Trophoblast cell (in vitro differentiated cells and primary cell): Measurements from ENCODE around the gene ADCY3.

Source experiments
- DNase-seq, 2 donors: peaks; one replicate each; pipeline ENCODE4 v3.0.0-alpha.2; 2016
- H2AFZ ChIP-seq: 2 replicates; pipeline ENCODE4 v1.6.1; 2013; ENCODE audit warnings: low read length, moderate library complexity, mild to moderate bottlenecking; ENCODE audit not compliant: insufficient read depth, poor library complexity
- H2AK5ac ChIP-seq: 2 replicates; pipeline ENCODE4 v1.6.1; 2013; ENCODE audit warnings: mild to moderate bottlenecking, low read length
- H2BK120ac ChIP-seq: 2 replicates; pipeline ENCODE4 v1.6.1; 2013; ENCODE audit warnings: low read length, mild to moderate bottlenecking, moderate library complexity; ENCODE audit not compliant: insufficient read depth, poor library complexity
- H2BK12ac ChIP-seq: 2 replicates; pipeline ENCODE4 v1.6.1; 2013; ENCODE audit warnings: mild to moderate bottlenecking, low read length, moderate library complexity
- H2BK5ac ChIP-seq: 2 replicates; pipeline ENCODE4 v1.6.1; 2013; ENCODE audit warnings: low read length, low read depth, moderate library complexity, mild to moderate bottlenecking; ENCODE audit not compliant: poor library complexity
- H3K14ac ChIP-seq: 2 replicates; pipeline ENCODE4 v1.6.1; 2013; ENCODE audit warnings: mild to moderate bottlenecking, low read length
- H3K18ac ChIP-seq: 2 replicates; pipeline ENCODE4 v1.6.1; 2013; ENCODE audit warnings: mild to moderate bottlenecking, low read length
- H3K23ac ChIP-seq: 2 replicates; pipeline ENCODE4 v1.6.1; 2013; ENCODE audit warnings: low read length
- H3K27ac ChIP-seq: 2 replicates; pipeline ENCODE4 v1.5.1; 2013; ENCODE audit warnings: low read depth, mild to moderate bottlenecking, inconsistent platforms, low read length, moderate library complexity
- H3K27me3 ChIP-seq: 2 replicates; pipeline ENCODE4 v1.6.1; 2013; ENCODE audit warnings: inconsistent platforms, mild to moderate bottlenecking, low read length, moderate library complexity; ENCODE audit not compliant: insufficient read depth
- H3K36me3 ChIP-seq, 2 experiments: 1 replicate in 1 of 2; 2 replicates in 1 of 2; pipeline ENCODE4 v1.6.1; 2013; ENCODE audit warnings: low read length in 2 of 2, mild to moderate bottlenecking in 2 of 2, moderate library complexity in 1 of 2; ENCODE audit not compliant: insufficient read depth in 2 of 2, control insufficient read depth in 1 of 2
- H3K4ac ChIP-seq: 2 replicates; pipeline ENCODE4 v1.6.1; 2013; ENCODE audit warnings: low read depth, mild to moderate bottlenecking, low read length, moderate library complexity
- H3K4me1 ChIP-seq, 2 experiments: 1 replicate in 1 of 2; 2 replicates in 1 of 2; pipeline ENCODE4 v1.6.1; 2013; ENCODE audit warnings: low read length in 2 of 2, mild to moderate bottlenecking in 2 of 2, moderate library complexity in 1 of 2; ENCODE audit not compliant: insufficient read depth in 2 of 2, control insufficient read depth in 1 of 2
- H3K4me2 ChIP-seq: 2 replicates; pipeline ENCODE4 v1.6.1; 2013; ENCODE audit warnings: inconsistent platforms, mild to moderate bottlenecking, low read length, moderate library complexity
- H3K4me3 ChIP-seq: 2 replicates; pipeline ENCODE4 v1.5.1; 2013; ENCODE audit warnings: mild to moderate bottlenecking, low read depth, low read length, inconsistent platforms
- H3K79me1 ChIP-seq: one replicate; pipeline ENCODE4 v1.6.1; 2013; ENCODE audit warnings: low read length
- H3K79me2 ChIP-seq: 2 replicates; pipeline ENCODE4 v1.6.1; 2013; ENCODE audit warnings: low read length, mild to moderate bottlenecking; ENCODE audit not compliant: control insufficient read depth, insufficient read depth, poor library complexity
- H3K9ac ChIP-seq: 2 replicates; pipeline ENCODE4 v1.6.1; 2013; ENCODE audit warnings: mild to moderate bottlenecking, low read length
- H3K9me3 ChIP-seq: 2 replicates; pipeline ENCODE4 v1.6.1; 2013; ENCODE audit warnings: low read depth, mild to moderate bottlenecking, control low read depth, inconsistent platforms, low read length; ENCODE audit not compliant: insufficient read depth
- H4K12ac ChIP-seq: 2 replicates; pipeline ENCODE4 v1.6.1; 2013; ENCODE audit warnings: low read depth, mild to moderate bottlenecking, low read length, moderate library complexity
- H4K8ac ChIP-seq: 2 replicates; pipeline ENCODE4 v1.6.1; 2013; ENCODE audit warnings: low read depth, mild to moderate bottlenecking, low read length, moderate library complexity
- H4K91ac ChIP-seq: one replicate; pipeline ENCODE4 v1.6.1; 2013; ENCODE audit warnings: low read depth, mild to moderate bottlenecking, low read length, moderate library complexity
- WGBS: extraction: QIAGEN DNeasy Blood & Tissue Kit; methylation state at CpG from one replicate; pipeline ENCODE4 v1.1.7; 2013; ENCODE audit warnings: missing lambda C conversion rate; ENCODE audit not compliant: insufficient read length, insufficient coverage; ENCODE audit errors: extremely low coverage; 5-methylcytosine and 5-hydroxymethylcytosine counted together

The ADCY3 gene

GRCh38 chr2:24888177-24888576 lies 31.9 kb downstream of the ADCY3 start:
- no peaks in the 10 kb centered on the region for H3K4me1 ChIP-seq
- H3K79me1 ChIP-seq, result no peaks in the 10 kb centered on the region
- H3K23ac ChIP-seq, result no peak overlapping the region
- DNase-seq, result no peak
- H3K14ac ChIP-seq, result no peak overlapping the region
- H3K9ac ChIP-seq, result no peak overlapping the region
- no peak overlapping the region for H2AFZ ChIP-seq
- H2BK5ac ChIP-seq, result no peak overlapping the region
- H3K4me2 ChIP-seq, result no peak overlapping the region
- H3K27me3 ChIP-seq, result no peaks in the 10 kb centered on the region
- H3K79me2 ChIP-seq, result no peaks in the 10 kb centered on the region
- H3K4me3 ChIP-seq, result no peak overlapping the region
- no peak overlapping the region for H3K4ac ChIP-seq
- H2BK12ac ChIP-seq, result no peak overlapping the region
- no peak overlapping the region for H2BK120ac ChIP-seq
- no peak overlapping the region for H3K27ac ChIP-seq
- no peak overlapping the region for H4K12ac ChIP-seq
- H4K91ac ChIP-seq, result no peak overlapping the region
- no CpG with 5 or more reads among the region's 6 CpGs for WGBS
- no peaks in the 10 kb centered on the region for H3K9me3 ChIP-seq
- no peaks in the 10 kb centered on the region for H3K36me3 ChIP-seq
- H4K8ac ChIP-seq, result no peak overlapping the region
- no peak overlapping the region for H2AK5ac ChIP-seq
- H3K18ac ChIP-seq, result no peak overlapping the region

GRCh38 chr2:24887307-24887874 lies 32.6 kb downstream of the ADCY3 start:
- no peak overlapping the region for H3K18ac ChIP-seq
- no peak overlapping the region for H3K9ac ChIP-seq
- DNase-seq, result no peak
- H4K8ac ChIP-seq, result no peak overlapping the region
- no peak overlapping the region for H4K12ac ChIP-seq
- no peak overlapping the region for H3K4ac ChIP-seq
- no peaks in the 10 kb centered on the region for H3K27me3 ChIP-seq
- H2BK12ac ChIP-seq, result no peak overlapping the region
- H2BK5ac ChIP-seq, result no peak overlapping the region
- H3K79me2 ChIP-seq, result no peaks in the 10 kb centered on the region
- no peak overlapping the region for H3K14ac ChIP-seq
- no peaks in the 10 kb centered on the region for H3K9me3 ChIP-seq
- H3K4me1 ChIP-seq, result no peaks in the 10 kb centered on the region
- no peak overlapping the region for H3K4me3 ChIP-seq
- no peaks in the 10 kb centered on the region for H3K36me3 ChIP-seq
- no peak overlapping the region for H3K23ac ChIP-seq
- H4K91ac ChIP-seq, result no peak overlapping the region
- H2AFZ ChIP-seq, result no peak overlapping the region
- no peak overlapping the region for H3K4me2 ChIP-seq
- no CpG with 5 or more reads among the region's 20 CpGs for WGBS
- H2BK120ac ChIP-seq, result no peak overlapping the region
- no peak overlapping the region for H2AK5ac ChIP-seq
- H3K27ac ChIP-seq, result no peak overlapping the region
- no peaks in the 10 kb centered on the region for H3K79me1 ChIP-seq

GRCh38 chr2:24886691-24887304 lies 33.2 kb downstream of the ADCY3 start:
- no peak overlapping the region for H2AK5ac ChIP-seq
- no peak overlapping the region for H2AFZ ChIP-seq
- H3K18ac ChIP-seq, result no peak overlapping the region
- no peak overlapping the region for H4K91ac ChIP-seq
- no peaks in the 10 kb centered on the region for H3K4me1 ChIP-seq
- H2BK12ac ChIP-seq, result no peak overlapping the region
- H3K36me3 ChIP-seq, result no peaks in the 10 kb centered on the region
- H3K27ac ChIP-seq, result no peak overlapping the region
- H3K79me1 ChIP-seq, result no peaks in the 10 kb centered on the region
- H2BK120ac ChIP-seq, result no peak overlapping the region
- no peak overlapping the region for H3K4ac ChIP-seq
- H3K9ac ChIP-seq, result no peak overlapping the region
- peak; percentile 4 to 8 for DNase-seq
- no peak overlapping the region for H4K12ac ChIP-seq
- H3K23ac ChIP-seq, result no peak overlapping the region
- no peaks in the 10 kb centered on the region for H3K27me3 ChIP-seq
- WGBS, result no CpG with 5 or more reads among the region's 16 CpGs
- H3K4me2 ChIP-seq, result no peak overlapping the region
- no peak overlapping the region for H2BK5ac ChIP-seq
- no peak overlapping the region for H3K14ac ChIP-seq
- H3K4me3 ChIP-seq, result no peak overlapping the region
- H4K8ac ChIP-seq, result no peak overlapping the region
- no peaks in the 10 kb centered on the region for H3K79me2 ChIP-seq
- H3K9me3 ChIP-seq, result no peaks in the 10 kb centered on the region

- Histone ChIP-seq H2BK12ac (no peak overlapping the region), H3K4me3 (no peak overlapping the region), H4K91ac (no peak overlapping the region), H3K4me2 (no peak overlapping the region), H2BK120ac (no peak overlapping the region), H2AK5ac (no peak overlapping the region), H3K4ac (no peak overlapping the region), H3K9me3 (no peaks in the 10 kb centered on the region), H3K23ac (no peak overlapping the region), H4K8ac (no peak overlapping the region), H2AFZ (no peak overlapping the region), H3K4me1 (no peaks in the 10 kb centered on the region), H3K14ac (no peak overlapping the region), H3K79me1 (no peaks in the 10 kb centered on the region), H2BK5ac (no peak overlapping the region), H3K9ac (no peak overlapping the region), H3K36me3 (no peaks in the 10 kb centered on the region), H3K27ac (no peak overlapping the region), H3K79me2 (no peaks in the 10 kb centered on the region), H4K12ac (no peak overlapping the region), H3K27me3 (no peaks in the 10 kb centered on the region), H3K18ac (no peak overlapping the region)
- DNase-seq, result no peak
- WGBS, result no CpG with 5 or more reads among the region's 13 CpGs
These were observed 33.9 kb downstream of the ADCY3 start for GRCh38 chr2:24886126-24886501.
